ENCODE measurements around the gene MED17.

MED17 gene

DNA sequence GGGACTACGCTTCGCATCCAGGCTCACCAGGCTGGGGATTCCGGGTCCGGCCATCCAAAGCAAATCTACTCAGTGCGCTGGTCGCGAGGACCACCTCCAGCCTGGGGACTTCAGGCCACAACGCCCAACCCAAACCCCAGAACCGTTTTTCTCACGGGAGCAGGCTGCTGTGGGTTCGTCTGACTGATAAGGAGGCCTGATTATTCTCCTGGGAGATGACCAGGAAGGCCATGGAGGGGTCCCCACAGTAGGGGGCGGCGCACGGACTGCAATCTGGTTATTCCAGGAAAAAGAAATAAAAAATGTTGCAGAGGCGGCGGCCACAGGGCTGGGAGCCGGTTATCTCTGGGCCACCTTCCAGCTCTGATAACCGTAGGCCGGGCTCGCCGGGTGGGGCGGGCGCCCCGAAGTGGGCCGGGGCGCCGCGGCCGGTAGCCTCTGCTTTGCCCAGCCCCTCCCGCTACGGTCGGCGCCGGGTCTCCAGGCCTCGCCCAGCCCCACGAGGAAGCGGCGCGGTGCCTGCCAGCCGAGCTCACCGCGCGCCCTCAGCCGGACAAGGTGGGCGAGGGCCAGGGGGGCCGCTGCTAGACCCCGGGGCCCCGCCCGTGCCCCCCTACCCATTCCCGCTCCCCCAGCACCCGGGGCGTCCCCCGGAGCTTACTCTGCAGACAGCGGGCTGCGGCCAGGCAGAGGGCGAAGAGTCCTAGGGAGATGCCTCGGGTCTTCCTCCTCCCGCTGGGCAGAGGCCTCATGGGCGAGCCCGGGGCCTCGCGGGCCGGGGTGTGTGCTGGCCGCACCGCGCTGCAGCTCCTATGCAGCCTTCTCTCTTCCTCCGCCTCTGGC is 65.9 kb downstream of the MED17 start:
- DNase-seq (ENCODE audit: low read depth), result no peak

DNA sequence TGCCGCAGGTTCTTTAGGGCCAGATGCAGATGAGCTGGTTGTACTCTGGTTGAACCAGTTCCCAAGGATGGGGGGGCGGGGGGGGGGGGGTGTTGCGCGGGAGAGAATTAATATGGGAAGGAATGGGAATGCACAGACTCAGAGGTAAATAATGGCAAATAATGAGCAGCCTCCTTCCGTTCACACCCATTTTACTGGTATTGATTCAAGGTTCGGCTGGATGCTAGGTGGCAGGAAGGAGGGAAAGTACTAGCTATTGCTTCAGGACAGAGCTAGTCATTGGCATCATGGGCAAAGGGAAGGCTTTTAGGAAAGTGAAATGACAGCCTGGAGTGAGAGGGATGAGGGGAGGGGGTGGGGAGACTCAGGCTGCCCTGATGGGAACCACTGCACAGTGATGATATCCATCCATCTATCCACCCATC is 66.5 kb downstream of the MED17 start, which contains the start of gene VSTM5:
Gene VSTM5 (minus strand): TSS at position 25 of the 425 bp plus-strand sequence. CDS start 116 bp downstream, outside the sequence.
- no peak for DNase-seq (ENCODE audit: low read depth)

DNA sequence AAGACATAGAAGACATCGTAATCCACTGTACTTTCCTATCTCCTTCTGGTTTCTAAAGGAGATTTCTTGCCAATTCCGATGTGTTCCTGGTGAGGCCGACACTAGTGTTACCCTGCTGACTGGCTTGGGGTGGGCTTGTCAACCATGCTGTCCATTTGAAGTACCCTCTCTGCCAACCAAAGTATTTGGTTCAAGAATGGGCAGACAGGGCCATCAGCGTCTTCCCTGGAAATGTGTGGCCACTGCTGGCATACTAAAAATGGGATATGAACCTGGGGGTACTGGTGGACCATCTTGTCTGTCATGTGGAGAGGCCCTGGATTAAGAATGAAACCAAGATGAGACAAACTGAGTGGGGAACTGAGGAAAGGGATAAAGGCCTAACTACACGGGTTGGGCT is 68.2 kb downstream of the MED17 start:
- DNase-seq (ENCODE audit: low read depth), result no peak

DNA sequence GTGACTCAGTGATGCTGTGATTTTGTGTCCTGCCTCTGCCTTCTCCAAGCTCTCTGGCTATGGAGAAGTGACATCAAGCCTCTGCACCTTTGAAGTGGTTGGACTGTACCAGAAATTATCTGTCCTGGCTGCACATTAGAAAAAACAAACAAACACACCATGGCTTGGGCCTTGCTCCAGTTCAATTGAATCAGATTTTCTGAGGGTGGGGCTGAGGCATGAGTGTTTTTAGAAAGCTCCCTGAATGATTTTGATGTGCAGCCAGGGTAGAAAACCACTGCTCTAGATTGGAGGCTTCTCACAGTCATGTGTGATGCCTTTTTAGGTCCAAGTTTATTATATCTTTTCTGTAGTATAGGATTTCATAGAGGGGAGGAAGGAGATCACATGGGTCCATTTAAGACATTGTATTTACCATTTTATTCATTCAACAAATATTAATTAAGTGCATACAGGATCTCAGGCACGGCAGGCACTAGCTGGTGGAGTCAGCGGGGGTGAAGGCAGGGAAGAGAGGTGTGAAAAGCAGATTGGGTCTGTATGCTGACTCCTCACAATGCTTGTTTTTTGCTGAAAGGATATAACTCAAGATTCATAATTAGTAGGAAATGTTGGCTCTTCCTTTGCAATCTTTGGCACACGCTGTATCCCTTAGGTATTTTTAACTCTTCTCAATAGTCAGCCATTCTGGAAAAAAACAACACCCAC is 73.5 kb downstream of the MED17 start:
- DNase-seq (ENCODE audit: low read depth), result no peak

DNA sequence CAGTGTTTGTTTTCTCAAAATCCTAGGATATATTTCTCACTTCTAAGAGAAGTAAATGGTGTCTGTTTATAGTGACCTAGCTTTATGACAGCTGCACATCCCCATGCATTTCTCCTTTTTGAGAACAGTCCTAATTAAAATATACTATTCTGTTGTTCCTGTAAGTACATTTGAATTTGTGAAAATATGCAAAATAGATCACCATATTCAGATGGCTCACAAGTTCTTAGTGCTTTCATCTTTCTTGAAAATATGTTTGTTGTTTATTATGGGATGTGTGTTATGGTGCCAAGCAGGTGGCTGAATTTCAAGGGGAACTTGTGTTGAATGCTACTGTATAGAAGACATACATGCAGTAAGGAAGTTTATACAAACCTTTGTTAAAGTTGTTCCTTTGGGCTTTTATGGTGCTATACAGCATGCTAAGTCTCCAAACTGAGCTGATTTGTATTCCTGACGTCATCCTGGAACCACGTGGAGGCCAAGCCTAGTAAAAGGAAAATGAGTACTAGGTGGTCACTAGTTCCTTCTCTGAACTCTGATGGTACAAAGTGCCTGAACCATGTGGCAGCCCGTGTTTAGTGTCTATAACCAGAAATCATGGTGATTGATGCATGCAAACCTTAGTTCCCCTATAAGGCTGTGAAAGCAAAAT is 74.2 kb downstream of the MED17 start:
- no peak for DNase-seq (ENCODE audit: low read depth)

DNA sequence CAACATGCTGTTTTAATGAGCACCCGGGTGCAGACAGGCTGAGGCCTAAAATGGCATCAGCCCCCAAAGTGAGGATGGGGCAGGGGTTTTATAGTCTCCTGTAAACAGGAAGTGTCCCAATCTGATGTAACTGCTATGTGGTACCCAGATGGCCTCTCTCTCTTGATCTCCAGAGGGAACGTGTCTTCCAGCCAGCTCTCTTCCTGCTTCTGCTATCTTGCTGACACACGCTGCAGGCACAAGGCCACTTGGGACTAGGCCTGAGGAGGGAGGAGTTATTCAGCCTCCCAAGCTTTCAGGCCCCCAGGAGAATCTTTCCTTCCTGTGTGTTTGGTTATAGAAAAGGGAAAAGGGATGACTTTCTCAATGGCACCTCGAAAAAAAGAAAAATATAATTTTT is 77.7 kb downstream of the MED17 start:
- no peak for DNase-seq (ENCODE audit: low read depth)
